Esophagus (tissue), 2 donors: ENCODE results near the gene WDHD1. TPM values are rescaled to one million over a fixed set of nuclear protein-coding genes. Genes with fewer than 3 reads are reported as not detected.
"Not testable (repeated sequence)": the region's sequence is repeated elsewhere in the genome, so short reads cannot be mapped to it uniquely, and the experiment has no call there.

Experiments used
- H3K27ac ChIP-seq, 2 donors: one replicate each; pipeline ENCODE4 v1.5.1; 2013; ENCODE audit warnings: low read depth in 2 of 2, mild to moderate bottlenecking in 2 of 2, inconsistent platforms in 1 of 2, low read length in 1 of 2, moderate library complexity in 1 of 2
- H3K27me3 ChIP-seq, 2 donors: one replicate each; pipeline ENCODE4 v1.6.1; 2013; ENCODE audit warnings: low read length in 2 of 2, control low read depth in 1 of 2, mild to moderate bottlenecking in 1 of 2; ENCODE audit not compliant: insufficient read depth in 2 of 2, control insufficient read depth in 1 of 2
- H3K36me3 ChIP-seq, 2 donors: one replicate each; pipeline ENCODE4 v1.6.1; 2013; ENCODE audit warnings: low read length in 1 of 2; ENCODE audit not compliant: control insufficient read depth in 2 of 2, insufficient read depth in 2 of 2
- H3K4me1 ChIP-seq, 2 donors: one replicate each; pipeline ENCODE4 v1.6.1; 2013; ENCODE audit warnings: low read length in 1 of 2; ENCODE audit not compliant: control insufficient read depth in 2 of 2, insufficient read depth in 2 of 2
- H3K4me3 ChIP-seq, 2 donors: one replicate each; pipeline ENCODE4 v1.5.1; 2013; ENCODE audit warnings: low read length in 2 of 2, mild to moderate bottlenecking in 2 of 2, low read depth in 1 of 2, moderate library complexity in 1 of 2
- H3K9me3 ChIP-seq, 2 donors: one replicate each; pipeline ENCODE4 v1.6.1; 2013; ENCODE audit warnings: mild to moderate bottlenecking in 2 of 2, low read depth in 1 of 2, low read length in 1 of 2, moderate library complexity in 1 of 2; ENCODE audit not compliant: control insufficient read depth in 2 of 2, insufficient read depth in 1 of 2
- WGBS, 2 donors: extraction: QIAGEN DNeasy Blood & Tissue Kit; methylation state at CpG; one replicate each; pipeline ENCODE4 v1.1.7; 2013; 5-methylcytosine and 5-hydroxymethylcytosine counted together
- polyA plus RNA-seq, 2 donors: library from polyadenylated mRNA; stranded (reverse); fragments of 200-250 nt; gene quantifications; one replicate each; pipeline ENCODE4 v1.2.3, GENCODE V29; 2013
- donor health status: healthy with polysubstance abuse.
- donor health status: Bipolar disorder and iron deficiency.

Gene WDHD1
- polyA plus RNA-seq, 2 donors, result 2.2 to 2.5 TPM

DNA sequence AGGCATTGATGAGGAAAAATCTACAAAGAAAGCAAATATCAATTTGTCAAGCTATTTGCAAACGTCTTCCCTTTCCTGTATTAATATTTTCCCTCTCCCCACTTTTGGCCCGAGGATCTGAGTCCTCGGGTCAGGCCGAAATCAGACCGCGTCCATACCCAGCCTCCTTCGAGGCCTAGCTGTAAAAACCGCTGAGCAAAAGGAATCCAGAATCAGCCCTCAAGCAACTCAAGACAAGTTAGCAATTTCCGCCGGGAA, 24.2 kb upstream of the WDHD1 start:
- H3K36me3 ChIP-seq, result no peaks in the 10 kb centered on the region
- no peaks in the 10 kb centered on the region for H3K9me3 ChIP-seq
- 1% methylated on average over 10 of the region's 10 CpGs for WGBS, 2 donors
- peak overlapping the region; percentile 99 to 100 for H3K27ac ChIP-seq
- peaks cover 0 to 3% of the 10 kb centered on the region in 2 donors for H3K4me1 ChIP-seq
- no peaks in the 10 kb centered on the region for H3K27me3 ChIP-seq
- peak overlapping the region; percentile 45 to 73 for H3K4me3 ChIP-seq

- no peaks in the 10 kb centered on the region for H3K9me3 ChIP-seq
- H3K27ac ChIP-seq, result no peak overlapping the region
- peaks cover 0 to under 1% of the 10 kb centered on the region in 2 donors for H3K36me3 ChIP-seq
- 79% methylated on average over 2 of the region's 2 CpGs for WGBS, 2 donors
- no peak overlapping the region for H3K4me3 ChIP-seq
- peaks cover 0 to 3% of the 10 kb centered on the region in 2 donors for H3K4me1 ChIP-seq
- no peaks in the 10 kb centered on the region for H3K27me3 ChIP-seq
Measured at GRCh38 chr14:55048900-55049436, 22.1 kb upstream of the WDHD1 start.

DNA sequence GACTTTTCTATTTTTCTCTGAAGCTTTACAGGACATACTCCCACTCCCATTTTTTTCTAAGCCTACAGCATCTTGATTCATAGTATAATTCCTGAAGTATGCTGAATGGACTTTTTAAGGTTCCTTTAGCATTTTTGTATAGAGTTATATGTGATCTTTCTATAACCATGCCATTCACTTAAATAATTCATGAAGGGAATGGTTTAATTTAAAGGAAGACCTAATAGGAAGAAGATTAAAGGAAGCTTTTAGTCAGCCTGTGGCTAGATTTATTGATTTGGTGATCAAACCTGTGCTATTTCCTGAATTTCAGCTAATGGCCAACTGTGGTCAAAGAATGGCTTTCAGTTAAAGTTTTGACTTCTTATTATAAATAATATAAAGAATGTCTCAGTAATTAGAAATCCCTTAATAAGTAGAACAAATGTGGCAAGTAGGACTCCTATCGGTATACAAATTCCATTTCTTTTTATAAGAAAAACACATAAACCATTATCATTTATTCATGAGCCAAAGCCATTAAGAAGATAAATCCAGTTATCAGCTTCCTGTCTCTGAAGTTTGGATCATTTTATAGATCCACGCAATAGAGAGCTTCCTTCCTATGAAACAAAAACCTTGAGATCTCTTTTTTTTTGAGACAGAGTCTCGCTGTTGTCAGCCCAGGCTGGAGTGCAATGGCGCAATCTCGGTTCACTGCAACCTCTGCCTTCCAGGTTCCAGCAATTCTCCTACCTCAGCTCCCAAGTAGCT, 20.6 kb upstream of the WDHD1 start:
- H3K27me3 ChIP-seq, result no peaks in the 10 kb centered on the region
- no peaks in the 10 kb centered on the region for H3K9me3 ChIP-seq
- H3K4me1 ChIP-seq, result peaks cover 0 to 3% of the 10 kb centered on the region in 2 donors
- H3K36me3 ChIP-seq, result peaks cover 2 to 7% of the 10 kb centered on the region in 2 donors
- 87 to 93% methylated on average over 5 of the region's 5 CpGs for WGBS, 2 donors
- H3K27ac ChIP-seq, result no peak overlapping the region
- H3K4me3 ChIP-seq, result no peak overlapping the region

- Histone ChIP-seq H3K27me3 (no peaks in the 10 kb centered on the region), H3K27ac (no peak overlapping the region), H3K36me3 (peaks cover 2 to 7% of the 10 kb centered on the region in 2 donors)
Measured at GRCh38 chr14:55045087-55045486, 18.2 kb upstream of the WDHD1 start.

GRCh38 chr14:55043528-55043927, 16.6 kb upstream of the WDHD1 start:
- no peaks in the 10 kb centered on the region for H3K27me3 ChIP-seq
- 95 to 97% methylated on average over 5 of the region's 5 CpGs for WGBS, 2 donors
- no peaks in the 10 kb centered on the region for H3K9me3 ChIP-seq
- no peak overlapping the region for H3K4me3 ChIP-seq
- H3K27ac ChIP-seq, result no peak overlapping the region
- peaks cover 2 to 7% of the 10 kb centered on the region in 2 donors for H3K36me3 ChIP-seq
- no peaks in the 10 kb centered on the region for H3K4me1 ChIP-seq

More at GRCh38 chr14:55045087-55045486, 18.2 kb upstream of the WDHD1 start:
- H3K4me1 ChIP-seq, result no peaks in the 10 kb centered on the region
- H3K9me3 ChIP-seq, result no peaks in the 10 kb centered on the region
- no peak overlapping the region for H3K4me3 ChIP-seq

DNA sequence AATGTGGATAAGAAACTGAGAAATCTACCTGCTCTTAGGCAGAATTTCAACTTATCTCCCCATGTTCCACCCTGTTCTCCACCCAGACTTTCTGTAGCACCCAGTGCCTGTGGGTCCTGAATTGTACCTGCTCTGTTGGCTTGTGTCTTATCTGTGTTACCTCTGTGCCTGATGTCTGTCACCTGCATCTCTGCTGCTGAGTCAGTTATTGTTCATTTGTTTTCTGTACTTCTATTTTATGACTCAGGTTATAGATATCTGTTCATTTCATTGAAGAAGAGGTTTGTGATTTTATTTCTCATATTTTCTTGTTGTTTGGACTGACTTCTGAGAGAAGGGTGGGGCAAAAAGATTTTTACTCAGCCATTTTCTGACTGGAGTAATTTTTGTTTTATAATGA, 11.8 kb upstream of the WDHD1 start:
- H3K36me3 ChIP-seq, result peaks cover under 1 to 6% of the 10 kb centered on the region in 2 donors
- H3K4me3 ChIP-seq, result no peak overlapping the region
- H3K9me3 ChIP-seq, result no peaks in the 10 kb centered on the region
- H3K27ac ChIP-seq, result no peak overlapping the region
- no peaks in the 10 kb centered on the region for H3K27me3 ChIP-seq
- no peaks in the 10 kb centered on the region for H3K4me1 ChIP-seq

DNA sequence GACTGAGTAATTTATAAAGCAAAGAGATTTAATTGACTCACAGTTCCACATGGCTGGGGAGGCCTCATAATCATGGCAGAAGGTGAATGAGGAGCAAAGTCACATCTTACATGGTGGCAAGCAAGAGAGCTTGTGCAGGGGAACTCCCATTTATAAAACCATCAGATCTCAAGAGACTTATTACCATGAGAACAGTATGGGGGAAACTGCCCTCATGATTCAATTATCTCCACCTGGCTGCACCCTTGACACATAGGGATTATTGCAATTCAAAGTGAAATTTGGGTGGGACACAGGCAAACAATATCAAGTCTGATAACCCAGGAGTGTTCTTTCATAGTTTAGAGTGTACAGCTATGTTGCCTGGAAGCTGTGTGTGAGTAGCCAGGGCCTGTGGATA, 11.1 kb upstream of the WDHD1 start:
- H3K27me3 ChIP-seq, H3K36me3 ChIP-seq, H3K4me1 ChIP-seq, H3K27ac ChIP-seq, H3K9me3 ChIP-seq, H3K4me3 ChIP-seq: not testable (repeated sequence)

- Histone ChIP-seq H3K4me1 (no peaks in the 10 kb centered on the region), H3K27ac (no peak overlapping the region), H3K9me3 (no peaks in the 10 kb centered on the region), H3K4me3 (no peak overlapping the region), H3K36me3 (no peaks in the 10 kb centered on the region), H3K27me3 (no peaks in the 10 kb centered on the region)
- WGBS, 2 donors, result 41 to 52% methylated on average over 2 of the region's 2 CpGs
Measured at GRCh38 chr14:55031190-55031589, 4.3 kb upstream of the WDHD1 start.

DNA sequence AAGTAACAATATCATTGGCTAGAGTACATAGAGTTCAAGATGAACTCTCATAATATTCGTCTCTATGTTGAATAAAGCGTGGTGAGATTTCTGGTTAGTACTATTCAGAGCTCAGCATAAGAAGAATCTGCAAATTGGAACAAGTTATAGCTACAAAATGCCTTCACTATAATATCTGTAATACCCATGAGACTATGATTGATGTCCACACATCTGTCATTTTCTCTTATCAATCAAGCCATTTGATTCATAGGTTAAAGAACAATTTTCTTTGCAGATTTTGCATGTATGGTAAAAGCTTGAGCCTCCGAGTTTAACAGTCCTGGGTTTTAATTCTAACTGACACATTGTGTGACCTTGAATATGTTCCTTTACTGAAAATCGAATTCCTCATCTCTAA, 1.6 kb upstream of the WDHD1 start:
- H3K9me3 ChIP-seq, result no peaks in the 10 kb centered on the region
- WGBS, 2 donors, result 66 to 68% methylated on average over 4 of the region's 4 CpGs
- H3K27me3 ChIP-seq, result no peaks in the 10 kb centered on the region
- H3K36me3 ChIP-seq, result no peaks in the 10 kb centered on the region
- H3K27ac ChIP-seq, result no peak overlapping the region
- H3K4me1 ChIP-seq, result no peaks in the 10 kb centered on the region
- H3K4me3 ChIP-seq, result peak overlapping the region in 1 of 2 donors; percentile 80

DNA sequence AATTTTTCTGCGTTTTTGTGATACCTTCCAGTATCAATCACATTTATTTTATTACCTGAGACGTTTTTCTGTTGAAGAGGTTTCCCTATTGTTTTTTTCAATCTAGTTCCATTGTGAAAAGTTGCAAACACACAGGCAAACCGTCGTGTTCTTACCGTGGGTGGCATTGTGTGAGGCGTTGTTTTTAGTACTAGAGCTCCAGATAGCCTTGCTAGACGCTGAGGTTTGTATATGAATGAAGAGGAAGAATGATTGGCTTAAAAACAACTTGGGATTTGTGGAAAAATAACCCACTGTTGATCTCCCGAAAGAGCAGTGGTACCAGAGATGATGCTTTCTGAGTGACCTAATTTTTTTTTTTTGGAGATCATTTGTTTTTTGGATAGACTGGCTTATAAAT, 1.2 kb upstream of the WDHD1 start:
- peak overlapping the region in 1 of 2 donors; percentile 80 for H3K4me3 ChIP-seq
- WGBS, 2 donors, result 3 to 4% methylated on average over 8 of the region's 8 CpGs
- no peaks in the 10 kb centered on the region for H3K4me1 ChIP-seq

More for the DNA sequence above, 1.2 kb upstream of the WDHD1 start:
- Histone ChIP-seq H3K27me3 (no peaks in the 10 kb centered on the region), H3K9me3 (no peaks in the 10 kb centered on the region), H3K27ac (no peak overlapping the region), H3K36me3 (no peaks in the 10 kb centered on the region)
